Measurements from ENCODE around the gene TSGA10IP.

DNA sequence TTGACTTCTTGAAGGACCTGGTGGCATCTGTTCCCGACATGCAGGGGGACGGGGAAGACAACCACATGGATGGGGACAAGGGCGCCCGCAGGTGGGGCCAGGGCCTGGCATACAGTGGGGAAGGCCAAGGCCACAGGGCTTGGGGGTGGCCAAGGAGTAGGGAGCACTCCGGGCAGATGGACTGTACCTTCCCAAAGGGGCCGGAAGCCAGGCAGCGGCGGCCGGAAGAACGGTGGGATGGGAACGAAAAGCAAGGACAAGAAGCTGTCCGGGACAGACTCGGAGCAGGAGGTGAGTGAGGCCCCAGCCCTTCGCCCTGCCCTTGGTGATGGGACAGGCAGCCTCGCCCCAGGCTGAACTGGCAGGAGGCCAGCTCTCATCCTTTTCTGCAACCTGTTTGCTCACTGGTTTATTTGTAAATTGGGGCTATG, 24.9 kb upstream of the TSGA10IP start:
- no peak for TF ChIP-seq POLR2A (IDR thresholded peaks at IDR 0.05)
- TF ChIP-seq, protein P1, sequence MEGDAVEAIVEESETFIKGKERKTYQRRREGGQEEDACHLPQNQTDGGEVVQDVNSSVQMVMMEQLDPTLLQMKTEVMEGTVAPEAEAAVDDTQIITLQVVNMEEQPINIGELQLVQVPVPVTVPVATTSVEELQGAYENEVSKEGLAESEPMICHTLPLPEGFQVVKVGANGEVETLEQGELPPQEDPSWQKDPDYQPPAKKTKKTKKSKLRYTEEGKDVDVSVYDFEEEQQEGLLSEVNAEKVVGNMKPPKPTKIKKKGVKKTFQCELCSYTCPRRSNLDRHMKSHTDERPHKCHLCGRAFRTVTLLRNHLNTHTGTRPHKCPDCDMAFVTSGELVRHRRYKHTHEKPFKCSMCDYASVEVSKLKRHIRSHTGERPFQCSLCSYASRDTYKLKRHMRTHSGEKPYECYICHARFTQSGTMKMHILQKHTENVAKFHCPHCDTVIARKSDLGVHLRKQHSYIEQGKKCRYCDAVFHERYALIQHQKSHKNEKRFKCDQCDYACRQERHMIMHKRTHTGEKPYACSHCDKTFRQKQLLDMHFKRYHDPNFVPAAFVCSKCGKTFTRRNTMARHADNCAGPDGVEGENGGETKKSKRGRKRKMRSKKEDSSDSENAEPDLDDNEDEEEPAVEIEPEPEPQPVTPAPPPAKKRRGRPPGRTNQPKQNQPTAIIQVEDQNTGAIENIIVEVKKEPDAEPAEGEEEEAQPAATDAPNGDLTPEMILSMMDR (IDR thresholded peaks at IDR 0.05 in 4 of 5, conservative IDR thresholded peaks at IDR 0.05 in 1 of 5) = no peak

Data from gastrocnemius medialis (tissue), 4 donors.